K562 (cell line): ENCODE results near the gene B3GAT2. TPM values are rescaled to one million over a fixed set of nuclear protein-coding genes. Genes with fewer than 3 reads are reported as not detected.

Experiments
- ATAC-seq: fragments of 200-7000 bp; cut with Tn5 transposase; 3 replicates; pipeline ENCODE4 v1.9.1; 2020; ENCODE audit warnings: moderate library complexity
- BruUV-seq: library from RNA; stranded (reverse); fragments of 400-500 nt; replicated peaks from 2 replicates; lab custom pipeline; 2021; lab: Mats Ljungman, UMichigan
- CTCF ChIA-PET: fragments of 300-600 bp; formaldehyde crosslinking; extraction: SDS; loops from one replicate; lab custom pipeline; 2021; ENCODE audit warnings: low intra/inter-chr PET ratio; lab: Yijun Ruan, JAX
- POLR2A ChIA-PET: fragments of 300-600, 350-650 bp; sonication (Branson Sonifier 250); formaldehyde crosslinking; extraction: SDS; loops from one replicate; lab custom pipeline; 2021; ENCODE audit warnings: antibody characterized with exemption, inconsistent platforms; lab: Yijun Ruan, JAX
- DNase-seq, 4 experiments: peaks; one replicate each; pipeline versions ENCODE4 v3.0.0 to v3.0.0-alpha.2; 2011 to 2018; ENCODE audit warnings: low spot score in 3 of 4, mixed read lengths in 3 of 4; ENCODE audit errors: extremely low read depth in 1 of 4
- FAIRE-seq: peaks from 2 replicates; lab custom pipeline; 2011; peaks lifted over from hg19 to GRCh38; lab: Jason Lieb, UNC
- H2AFZ ChIP-seq: 2 replicates; pipeline ENCODE4 v1.6.0; 2011; ENCODE audit warnings: low read depth, low read length, control low read depth, inconsistent platforms
- H3K27ac ChIP-seq: fragments of 200-600 bp; 3 replicates; pipeline ENCODE4 v1.8.0; 2011; ENCODE audit warnings: low read depth, mild to moderate bottlenecking, control low read depth, inconsistent platforms, low read length, moderate library complexity, mixed read lengths; ENCODE audit errors: extremely low read depth
- H3K27me3 ChIP-seq, 2 experiments: fragments of 300-600 bp in 1 of 2; 2 replicates in 1 of 2; 3 replicates in 1 of 2; pipeline versions ENCODE4 v1.6.0 to v1.8.0; 2011; ENCODE audit warnings: inconsistent platforms in 2 of 2, low read length in 2 of 2, mild to moderate bottlenecking in 1 of 2, mixed read lengths in 1 of 2, moderate library complexity in 1 of 2; ENCODE audit not compliant: control insufficient read depth in 2 of 2, insufficient read depth in 2 of 2
- H3K36me3 ChIP-seq: fragments of 300-600 bp; 3 replicates; pipeline ENCODE4 v1.8.0; 2011; ENCODE audit warnings: mild to moderate bottlenecking, low read length, inconsistent platforms; ENCODE audit not compliant: control insufficient read depth, insufficient read depth
- H3K4me1 ChIP-seq, 2 experiments: fragments of 200-600 bp in 1 of 2; replicated peaks in 1 of 2; 2 replicates in 1 of 2; 3 replicates in 1 of 2; pipeline versions ENCODE4 v1.5.1 to v1.8.0; 2011; ENCODE audit warnings: inconsistent platforms in 2 of 2, low read length in 2 of 2, mild to moderate bottlenecking in 1 of 2, mixed read lengths in 1 of 2, moderate library complexity in 1 of 2; ENCODE audit not compliant: control insufficient read depth in 2 of 2, insufficient read depth in 2 of 2
- H3K4me2 ChIP-seq: 2 replicates; pipeline ENCODE4 v1.6.1; 2011; ENCODE audit warnings: low read length, control low read depth, inconsistent platforms, mixed read lengths; ENCODE audit not compliant: insufficient read depth
- H3K4me3 ChIP-seq: fragments of 200-600 bp; sonication (generic), shearing (Covaris generic); 2 replicates; pipeline ENCODE4 v1.5.1; 2016; ENCODE audit warnings: control low read depth, inconsistent platforms
- H3K79me2 ChIP-seq: fragments of 200-600 bp; 3 replicates; pipeline ENCODE4 v1.8.0; 2011; ENCODE audit warnings: low read length, inconsistent platforms; ENCODE audit not compliant: control insufficient read depth, insufficient read depth
- H3K9ac ChIP-seq, 2 experiments: 2 replicates each; pipeline versions ENCODE4 v1.6.0 to v1.6.1; 2011; ENCODE audit warnings: low read depth in 2 of 2, low read length in 2 of 2, control low read depth in 1 of 2, inconsistent platforms in 1 of 2, mild to moderate bottlenecking in 1 of 2, mixed read lengths in 1 of 2; ENCODE audit not compliant: insufficient read depth in 1 of 2
- H3K9me1 ChIP-seq: one replicate; pipeline ENCODE4 v1.6.0; 2011; ENCODE audit warnings: inconsistent platforms, mild to moderate bottlenecking, low read length, moderate library complexity; ENCODE audit not compliant: control insufficient read depth, insufficient read depth
- H3K9me3 ChIP-seq: replicated peaks from 2 replicates; pipeline ENCODE4 v1.5.1; 2011; ENCODE audit warnings: low read depth, low read length, inconsistent platforms; ENCODE audit not compliant: control insufficient read depth, insufficient read depth
- H4K20me1 ChIP-seq: replicated peaks from 2 replicates; pipeline ENCODE4 v1.6.1; 2011; ENCODE audit warnings: low read length, inconsistent platforms, mixed read lengths; ENCODE audit not compliant: control insufficient read depth, insufficient read depth
- ATF3 ChIP-seq, 2 experiments: fragments of 450-650 bp in 1 of 2; sonication (generic) in 1 of 2; formaldehyde crosslinking in 1 of 2; IDR thresholded peaks in 1 of 2; conservative IDR thresholded peaks in 1 of 2; 2 replicates each; pipeline versions ENCODE4 v1.6.1 to v1.8.1; 2016 to 2023; ENCODE audit warnings: mild to moderate bottlenecking in 2 of 2, moderate library complexity in 2 of 2, inconsistent platforms in 1 of 2, missing genetic modification reagents in 1 of 2
- CLOCK ChIP-seq: fragments of 250-450 bp; sonication (Bioruptor Pico); IDR thresholded peaks from 2 replicates; pipeline ENCODE4 v1.4.0; 2020; ENCODE audit warnings: mild to moderate bottlenecking, moderate library complexity, borderline replicate concordance
- EWSR1 ChIP-seq: fragments of 450-650 bp; IDR thresholded peaks from 2 replicates; pipeline ENCODE4 v1.6.1; 2018; ENCODE audit warnings: borderline replicate concordance, mild to moderate bottlenecking, low read depth, moderate library complexity; ENCODE audit not compliant: partially characterized antibody
- GATAD2B ChIP-seq: fragments of 450-650 bp; IDR thresholded peaks from 2 replicates; pipeline ENCODE4 v1.6.1; 2017; ENCODE audit warnings: mild to moderate bottlenecking, borderline replicate concordance
- TCF15 ChIP-seq: fragments of 250-450 bp; sonication (Bioruptor Pico); IDR thresholded peaks from 2 replicates; pipeline ENCODE4 v1.8.0; 2022; ENCODE audit warnings: moderate library complexity, mild to moderate bottlenecking, inconsistent platforms
- ZBTB9 ChIP-seq: fragments of 450-650 bp; formaldehyde crosslinking; IDR thresholded peaks from 2 replicates; pipeline ENCODE4 v1.4.0; 2020; ENCODE audit warnings: mild to moderate bottlenecking, moderate library complexity
- WGBS: fragments of 100-300 bp; shearing (Covaris generic); methylation state at CpG from one replicate; pipeline ENCODE4 v1.1.6; 2016; ENCODE audit warnings: low coverage, mixed read lengths; ENCODE audit not compliant: insufficient coverage; ENCODE audit errors: missing lambda C conversion rate; 5-methylcytosine and 5-hydroxymethylcytosine counted together
- in situ Hi-C: fragments of 300-500 bp; cut with MboI; formaldehyde crosslinking; loops from 4 replicates; pipeline ENCODE4 v1.15.0; 2018; ENCODE audit warnings: inconsistent platforms, mixed read lengths
- intact Hi-C: fragments of 100-400 bp; cut with micrococcal nuclease; formaldehyde crosslinking; loops from 2 replicates; pipeline ENCODE4 v1.14.2; 2022
- polyA plus RNA-seq, 8 experiments: library from polyadenylated mRNA; depleted of rRNA in 4 of 8; stranded (reverse) in 5 of 8; unstranded in 3 of 8; fragments of >200 nt; fragmentation: Nextera tagmentation in 2 of 8; fragmentation: Illumina TruSeq in 1 of 8; extraction: Ambion mirVana in 2 of 8; extraction: Trizol in 1 of 8; gene quantifications; 2 replicates each; pipeline versions ENCODE4 v1.2.1 to v1.2.3, GENCODE V29; 2011 to 2014; ENCODE audit warnings: inconsistent platforms in 1 of 8, missing spikeins in 1 of 8
- total RNA-seq, 7 experiments: library from RNA; depleted of rRNA in 6 of 7; stranded (reverse); fragments of >200 nt in 6 of 7; fragmentation: Illumina TruSeq in 2 of 7; extraction: Trizol in 2 of 7; gene quantifications; 2 replicates each; pipeline versions ENCODE4 v1.2.1 to v1.2.3, GENCODE V29; 2011 to 2021; ENCODE audit warnings: low replicate concordance in 1 of 7

The B3GAT2 gene
- total and polyA plus RNA-seq, 9 of the 15 experiments (the other 6 are each of a cell fraction or from before 2014, with no cell fraction given) = 0.01 to 0.43 (median 0.04) TPM; not detected in 4

GRCh38 chr6:70982747-70983146, 25.9 kb upstream of the B3GAT2 start:
- WGBS = 2% methylated on average over 3 of the region's 3 CpGs
- in situ Hi-C loops = no loop called here
- H3K4me1 ChIP-seq = no peaks in the 10 kb centered on the region
- H3K9me1 ChIP-seq = no peaks in the 10 kb centered on the region
- no peak for ATAC-seq
- intact Hi-C loops = no loop called here
- H3K9me3 ChIP-seq = no peaks in the 10 kb centered on the region
- H3K79me2 ChIP-seq = no peaks in the 10 kb centered on the region
- no peak for FAIRE-seq
- H3K27me3 ChIP-seq = no peaks in the 10 kb centered on the region
- no peak overlapping the region for H3K4me3 ChIP-seq
- DNase-seq = no peak
- CTCF ChIA-PET = no interaction called here
- no peaks in the 10 kb centered on the region for H4K20me1 ChIP-seq
- BruUV-seq = no TSS peak
- H3K4me2 ChIP-seq = no peak overlapping the region
- POLR2A ChIA-PET = interaction anchor here (0.5 kb wide), 1 partner anchor 12 kb away, joined by 3 read pairs; no protein-coding TSS in a partner anchor
- H3K36me3 ChIP-seq = no peaks in the 10 kb centered on the region
- H3K9ac ChIP-seq = no peak overlapping the region
- TF ChIP-seq CLOCK (CRISPR knock-in tag) (no peak), EWSR1 (no peak), TCF15 (CRISPR knock-in tag) (no peak), ATF3 (IDR thresholded peaks at IDR 0.05) (0 out of 2 replicates have a peak, but pooled peaks have one; percentile 13), ATF3 (CRISPR knock-in tag; conservative IDR thresholded peaks at IDR 0.05) (no peak), GATAD2B (no peak), ZBTB9 (CRISPR knock-in tag) (no peak)
- H2AFZ ChIP-seq = no peak overlapping the region
- H3K27ac ChIP-seq = no peak overlapping the region
